HG03457 (cell line): Measurements from ENCODE around the gene SBF2.
"Not testable (repeated sequence)": the region's sequence is repeated elsewhere in the genome, so short reads cannot be mapped to it uniquely, and the experiment has no call there.

Experiments used
- ATAC-seq: cut with Tn5 transposase; IDR thresholded peaks from one replicate; pipeline ENCODE4 v1.9.1; 2021; ENCODE audit warnings: moderate number of reproducible peaks; ENCODE audit not compliant: unreplicated experiment

SBF2 gene

DNA sequence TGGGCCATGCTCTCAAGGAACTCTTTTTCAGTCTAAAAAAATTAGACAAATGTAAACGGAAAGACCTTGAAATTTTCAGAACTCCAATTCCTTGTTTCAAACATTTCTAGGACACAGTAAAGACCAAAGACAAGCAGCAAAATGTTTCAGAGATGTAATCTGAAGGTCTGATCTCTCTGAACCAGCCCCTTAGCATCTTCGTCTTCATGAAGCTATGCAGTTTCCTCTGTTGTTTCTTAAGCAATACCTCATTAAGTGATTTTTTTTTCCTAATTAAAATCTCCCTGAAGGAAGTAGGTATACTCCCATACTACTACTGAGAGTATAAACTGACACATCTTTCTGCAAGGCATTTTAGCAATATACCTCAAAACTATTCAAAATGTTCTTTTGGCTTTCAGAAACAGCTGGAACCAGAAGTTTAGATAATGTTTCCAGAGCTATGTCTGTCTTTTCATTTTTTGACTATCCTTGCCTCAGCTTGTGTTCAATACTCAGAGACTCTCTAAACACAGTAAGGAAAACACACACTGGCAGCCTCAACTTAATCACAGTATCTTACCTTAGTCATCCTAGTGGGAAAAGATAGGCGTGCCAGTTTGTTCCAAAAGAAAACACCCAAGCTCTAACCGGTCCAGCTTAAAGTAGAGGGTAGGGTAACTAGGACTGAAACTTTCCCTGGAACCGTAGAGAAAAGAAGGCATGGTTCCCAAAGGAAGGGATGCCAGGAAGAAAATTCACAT, 25.1 kb downstream of the SBF2 start:
- no peak for ATAC-seq

DNA sequence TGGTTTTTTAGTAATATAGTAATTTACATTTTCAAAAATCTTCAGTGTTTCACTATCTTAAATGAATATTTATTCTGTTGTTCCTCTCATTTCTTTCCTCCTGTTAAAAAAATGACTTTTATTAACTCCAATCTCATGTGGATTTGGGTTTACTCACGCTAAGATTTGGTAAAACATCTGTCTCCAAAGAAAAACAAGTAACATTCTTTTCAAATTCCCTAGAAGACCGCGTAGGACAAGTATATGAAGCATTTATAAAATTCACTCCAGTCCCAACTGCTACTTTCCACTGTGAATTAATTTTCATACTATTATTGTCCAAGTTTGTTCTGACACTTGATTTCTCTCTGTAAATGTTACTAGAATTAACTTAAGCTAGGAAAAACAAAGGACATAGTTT, 26.2 kb downstream of the SBF2 start:
- ATAC-seq = no peak

DNA sequence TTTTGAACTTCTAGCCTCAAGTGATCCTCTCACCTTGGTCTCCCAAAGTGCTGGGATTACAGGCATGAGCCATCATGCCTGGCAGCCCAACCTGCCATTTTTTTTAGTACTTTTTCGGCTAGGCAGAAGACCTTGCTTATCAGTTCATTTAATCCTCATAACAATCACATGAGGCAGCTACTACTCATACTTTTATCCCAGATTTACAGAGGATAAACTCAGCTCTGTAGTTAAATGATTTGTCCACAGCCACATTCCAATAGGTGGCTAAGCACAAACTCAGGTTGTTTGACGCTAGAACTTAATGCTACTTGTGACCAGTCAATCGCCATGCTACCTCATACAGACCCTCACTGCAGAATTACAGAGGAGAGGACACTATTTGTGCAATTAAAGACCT, 28.1 kb downstream of the SBF2 start:
- ATAC-seq = no peak

DNA sequence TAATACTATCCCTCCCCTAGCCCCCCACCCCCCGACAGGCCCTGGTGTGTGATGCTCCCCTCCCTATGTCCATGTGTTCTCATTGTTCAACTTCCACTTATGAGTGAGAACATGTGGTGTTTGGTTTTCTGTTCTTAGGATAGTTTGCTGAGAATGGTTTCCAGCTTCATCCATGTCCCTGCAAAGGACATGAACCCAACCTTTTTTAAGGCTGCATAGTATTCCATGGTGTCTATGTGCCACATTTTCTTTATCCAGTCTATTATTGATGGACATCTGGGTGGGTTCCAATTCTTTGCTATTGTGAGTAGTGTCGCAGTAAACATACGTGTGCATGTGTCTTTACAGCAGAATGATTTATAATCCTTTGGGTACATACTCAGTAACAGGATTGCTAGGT, 29.3 kb downstream of the SBF2 start:
- not testable (repeated sequence) for ATAC-seq

DNA sequence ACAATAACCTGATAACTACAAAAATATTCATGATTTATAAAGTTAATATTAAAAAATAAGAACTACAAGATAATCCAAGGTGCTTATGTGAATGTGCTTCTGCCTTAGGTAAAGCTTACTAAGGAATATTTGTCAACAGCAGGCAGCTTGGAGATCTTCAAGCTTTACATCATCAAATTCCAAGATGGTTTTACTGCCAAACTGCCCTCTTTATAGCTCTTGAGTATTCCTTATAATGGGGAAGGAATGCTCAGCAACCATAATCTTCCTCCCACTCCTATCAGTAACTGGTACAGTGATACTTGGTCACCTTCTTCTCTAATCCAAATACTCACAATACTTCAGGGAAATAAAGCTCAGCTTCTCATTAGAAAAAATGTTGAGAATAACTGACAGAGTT, 30.1 kb downstream of the SBF2 start:
- no peak for ATAC-seq

DNA sequence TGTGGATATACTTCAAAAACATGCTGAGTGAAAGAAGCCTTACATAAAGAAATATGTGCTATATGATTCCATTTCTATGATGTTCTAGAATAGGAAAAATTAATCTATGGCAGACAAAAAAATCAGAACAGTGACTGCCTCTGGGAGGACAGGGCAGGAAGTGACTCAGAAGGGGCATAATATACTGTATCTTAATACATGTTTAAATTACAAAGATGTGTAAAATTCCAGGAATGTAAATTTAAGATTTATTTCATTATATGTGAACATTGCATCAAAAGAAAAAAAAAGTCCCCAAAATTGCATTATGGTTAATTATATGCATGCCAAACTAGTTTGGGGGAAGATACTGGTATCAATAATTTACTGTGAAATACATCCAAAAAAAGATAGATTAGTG, 32.2 kb downstream of the SBF2 start:
- ATAC-seq = no peak

DNA sequence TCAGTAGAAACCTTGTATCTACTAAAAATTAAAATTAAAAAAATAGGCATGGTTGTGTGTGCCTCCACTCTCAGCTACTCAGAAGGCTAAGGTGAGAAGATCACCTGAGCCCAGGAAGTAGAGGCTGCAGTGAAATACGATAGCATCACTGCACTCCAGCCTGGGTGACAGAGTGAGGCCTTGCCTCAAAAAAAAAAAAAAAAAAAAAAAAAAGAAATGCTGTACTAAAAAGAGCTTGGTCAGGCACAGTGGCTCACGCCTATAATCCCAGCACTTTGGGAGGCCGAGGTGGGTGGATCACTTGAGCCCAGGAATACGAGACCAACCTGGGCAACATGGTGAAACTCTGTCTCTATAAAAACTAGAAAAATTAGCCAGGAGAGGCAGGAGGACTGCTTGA, 36.5 kb downstream of the SBF2 start:
- no peak for ATAC-seq

DNA sequence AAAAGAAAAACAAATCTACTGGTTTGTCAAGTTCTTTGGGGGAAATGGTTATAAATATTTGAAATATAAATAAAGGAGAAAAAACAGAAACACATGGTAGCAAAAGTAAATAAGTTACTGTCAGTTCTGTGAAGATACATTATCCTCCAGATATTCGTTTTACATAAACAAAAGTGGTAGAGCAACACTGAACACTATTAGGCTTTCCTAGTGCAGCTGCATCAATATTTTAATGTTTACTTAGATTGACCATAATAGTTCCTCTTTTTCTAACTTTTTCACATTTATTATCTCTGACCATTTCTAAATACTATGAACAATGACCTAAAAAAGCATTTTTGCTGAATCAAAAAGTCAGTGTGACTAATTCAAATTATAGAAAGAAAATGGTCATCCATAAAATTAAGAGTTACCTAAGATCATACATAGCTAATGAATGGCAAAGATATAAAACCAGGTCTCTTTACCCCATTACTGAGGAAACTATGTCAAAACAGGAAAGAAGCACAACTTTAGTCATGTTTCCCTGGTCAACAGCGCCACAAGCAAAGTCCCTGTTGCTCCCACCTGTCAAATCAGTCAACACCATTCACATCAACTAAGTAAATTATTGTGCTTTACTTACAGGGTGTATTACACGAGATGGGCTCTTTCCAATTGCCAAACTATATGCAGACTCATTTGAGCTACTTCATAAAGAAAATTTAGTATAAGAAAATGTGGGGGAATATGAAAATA, 38.5 kb downstream of the SBF2 start:
- ATAC-seq = no peak

DNA sequence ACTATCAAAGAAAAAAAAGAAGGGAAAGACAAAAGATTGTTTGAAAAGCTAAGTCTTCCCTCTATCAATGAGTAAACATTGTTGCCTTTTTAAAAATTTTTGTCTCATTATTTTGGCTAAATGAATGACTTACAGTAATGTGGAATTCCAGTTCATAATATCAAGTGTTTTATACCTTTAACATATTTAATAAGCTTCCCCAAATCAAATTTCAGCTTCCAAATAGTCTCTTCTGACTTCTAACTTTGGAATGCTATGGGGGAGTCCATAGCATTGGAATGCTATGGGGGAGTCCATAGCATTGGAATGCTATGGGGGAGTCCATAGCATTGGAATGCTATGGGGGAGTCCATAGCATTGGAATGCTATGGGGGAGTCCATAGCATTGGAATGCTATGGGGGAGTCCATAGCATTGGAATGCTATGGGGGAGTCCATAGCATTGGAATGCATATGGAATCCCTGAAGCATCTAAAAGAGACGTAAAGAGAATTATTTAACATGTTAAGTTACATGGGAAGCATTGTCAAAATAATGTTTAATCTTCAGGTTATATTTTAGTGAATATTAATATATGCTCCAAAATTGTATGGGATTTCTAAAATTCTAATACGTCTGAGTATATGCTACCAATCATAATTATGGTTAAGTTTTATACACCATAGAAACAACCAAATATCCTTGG, 44.4 kb downstream of the SBF2 start:
- not testable (repeated sequence) for ATAC-seq

DNA sequence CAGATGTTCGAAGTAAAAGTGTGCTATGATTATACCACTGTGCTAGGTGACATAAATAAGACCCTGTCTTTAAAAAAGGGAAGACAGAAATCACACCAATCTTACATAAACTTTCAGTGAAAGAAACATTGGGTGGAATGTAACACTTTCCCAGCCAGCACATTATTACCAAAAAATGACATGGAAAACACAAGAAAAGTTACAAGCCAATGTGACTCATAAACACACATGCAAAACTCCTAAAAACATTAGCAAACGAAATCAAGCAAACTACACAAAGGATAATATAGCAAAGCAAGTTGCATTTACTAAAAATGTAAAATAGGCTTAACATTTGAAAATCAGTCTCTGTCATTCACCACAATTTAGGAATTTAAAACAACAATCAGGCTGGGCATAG, 47.0 kb downstream of the SBF2 start:
- no peak for ATAC-seq

DNA sequence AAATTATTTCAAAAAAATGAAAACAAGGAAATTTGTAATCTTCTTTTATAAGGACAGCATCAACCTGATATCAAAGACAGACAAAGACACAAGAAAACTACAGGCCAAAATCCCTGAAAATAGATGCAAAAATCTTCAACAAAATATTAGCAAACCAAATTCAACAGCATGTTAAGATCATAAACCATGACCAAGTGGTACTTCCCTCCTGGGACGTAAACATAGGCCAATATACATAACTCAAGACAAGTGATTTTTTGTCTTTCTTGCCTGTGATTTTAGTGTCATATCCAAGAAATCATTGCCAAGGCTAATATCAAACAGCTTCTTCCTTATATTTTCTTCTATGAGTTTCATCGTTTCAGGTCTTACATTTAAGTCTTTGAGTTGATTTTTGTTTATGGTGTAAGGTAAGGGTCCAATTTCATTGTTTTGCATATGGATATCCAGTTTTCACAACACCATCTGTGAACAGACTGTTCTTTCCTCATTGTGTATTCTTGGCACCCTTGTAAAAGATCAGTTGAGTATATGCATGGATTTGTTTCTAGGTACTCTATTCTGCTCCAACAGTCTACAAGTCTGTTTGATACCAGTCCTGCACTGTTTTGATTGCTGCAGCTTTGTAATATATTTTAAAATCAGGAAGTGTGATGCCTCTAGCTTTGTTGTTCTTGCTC, 50.0 kb downstream of the SBF2 start:
- ATAC-seq = no peak

DNA sequence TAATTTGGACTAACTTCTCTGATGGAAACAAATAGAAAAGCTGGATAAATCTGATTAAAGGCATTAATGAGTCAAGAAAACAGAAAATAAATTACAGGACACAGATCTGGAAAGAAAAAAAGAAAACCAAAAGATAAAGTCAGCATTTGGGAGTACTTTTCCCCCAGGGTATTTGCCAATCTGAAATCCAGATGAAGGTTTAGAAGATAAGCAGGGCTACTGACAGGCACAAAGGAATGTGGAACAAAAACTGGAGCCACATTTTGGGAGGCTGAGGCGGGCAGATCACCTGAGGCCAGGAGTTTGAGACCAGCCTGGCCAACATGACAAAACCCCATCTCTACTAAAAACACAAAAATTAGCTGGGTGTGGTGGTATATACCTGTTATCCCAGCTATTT, 57.2 kb downstream of the SBF2 start:
- ATAC-seq = no peak

DNA sequence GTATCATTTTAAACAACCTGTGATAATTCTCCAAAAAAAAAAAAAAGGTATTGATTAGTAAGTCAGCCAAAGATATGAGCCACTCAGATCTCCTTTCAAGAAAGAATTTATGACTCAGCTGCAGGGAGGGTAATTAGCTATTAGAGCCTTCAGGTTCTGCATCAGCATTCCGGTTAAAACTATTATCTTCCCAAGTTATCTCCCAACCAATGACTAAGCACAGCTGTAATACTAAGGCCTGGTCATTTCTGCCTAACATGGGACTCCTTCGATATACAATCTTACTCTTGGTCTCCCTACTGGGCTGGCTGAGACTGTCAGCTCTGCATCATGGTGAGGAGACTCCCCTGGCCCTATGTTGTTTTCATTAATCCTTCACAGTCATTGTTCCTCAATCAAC, 60.4 kb downstream of the SBF2 start:
- ATAC-seq = no peak

DNA sequence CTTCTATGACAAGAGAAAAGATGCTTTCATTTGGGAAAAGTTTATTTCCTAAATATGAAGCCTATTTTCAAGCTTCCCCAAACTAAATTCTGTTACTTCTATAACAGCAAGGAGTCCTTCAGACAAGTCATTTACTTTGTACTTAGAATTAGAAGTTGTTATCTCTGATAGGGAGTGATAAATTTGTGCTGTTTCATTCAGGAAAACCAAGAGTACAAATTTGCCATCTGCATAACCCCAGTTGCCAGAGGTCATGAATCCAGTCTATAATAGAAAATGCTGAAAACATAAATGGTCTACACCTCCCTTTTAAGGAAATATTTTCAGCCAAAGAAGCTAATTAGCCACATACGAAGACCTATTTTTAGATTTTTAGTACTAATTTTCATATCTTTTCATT, 61.3 kb downstream of the SBF2 start:
- no peak for ATAC-seq

DNA sequence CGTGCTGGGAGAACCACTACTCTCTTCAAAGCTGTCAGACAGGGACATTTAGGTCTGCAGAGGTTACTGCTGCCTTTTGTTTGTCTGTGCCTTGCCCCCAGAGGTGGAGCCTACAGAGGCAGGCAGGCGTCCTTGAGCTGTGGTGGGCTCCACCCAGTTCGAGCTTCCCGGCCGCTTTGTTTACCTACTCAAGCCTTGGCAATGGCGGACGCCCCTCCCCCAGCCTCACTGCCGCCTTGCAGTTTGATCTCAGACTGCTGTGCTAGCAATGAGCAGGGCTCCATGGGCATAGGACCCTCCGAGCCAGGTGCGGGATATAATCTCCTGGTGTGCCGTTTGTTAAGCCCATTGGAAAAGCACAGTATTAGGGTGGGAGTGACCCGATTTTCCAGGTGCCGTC, 62.2 kb downstream of the SBF2 start:
- ATAC-seq = not testable (repeated sequence)

DNA sequence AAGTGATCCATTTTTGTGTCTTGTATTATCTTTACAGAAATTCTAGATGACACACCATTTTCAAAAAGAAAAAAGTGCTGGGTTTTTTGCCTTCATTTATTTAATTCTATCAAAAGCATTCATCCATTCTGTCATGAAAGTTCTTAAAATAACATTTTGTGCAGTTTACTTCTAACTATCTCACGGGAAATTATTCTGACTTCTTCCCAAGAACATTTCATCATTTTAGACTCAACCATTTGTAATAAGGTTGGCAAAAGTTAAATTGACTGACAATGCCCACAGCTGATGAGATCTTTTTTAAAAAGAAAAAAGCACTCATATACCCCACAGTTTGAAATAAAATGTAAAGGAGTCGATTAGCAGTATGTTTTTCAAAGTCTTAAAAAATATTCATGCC, 68.5 kb downstream of the SBF2 start:
- no peak for ATAC-seq

DNA sequence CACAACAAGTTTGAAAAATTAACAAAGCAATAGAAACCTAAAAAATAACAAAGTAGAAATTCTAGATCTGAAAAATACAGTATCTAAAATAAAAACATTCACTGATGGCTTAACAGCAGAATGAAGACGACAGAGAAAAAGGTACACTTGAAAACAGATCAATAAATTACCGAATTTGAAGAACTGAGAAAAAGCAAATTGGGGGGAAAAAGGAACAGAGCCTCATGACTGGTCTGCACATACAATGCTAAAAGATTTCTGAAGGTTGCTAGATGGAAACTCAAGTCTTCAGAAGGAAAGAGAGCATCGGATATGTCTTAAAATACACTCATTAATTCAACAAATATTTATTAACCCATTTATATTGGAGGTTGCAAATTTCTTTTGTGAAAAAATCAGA, 71.6 kb downstream of the SBF2 start:
- ATAC-seq = no peak

DNA sequence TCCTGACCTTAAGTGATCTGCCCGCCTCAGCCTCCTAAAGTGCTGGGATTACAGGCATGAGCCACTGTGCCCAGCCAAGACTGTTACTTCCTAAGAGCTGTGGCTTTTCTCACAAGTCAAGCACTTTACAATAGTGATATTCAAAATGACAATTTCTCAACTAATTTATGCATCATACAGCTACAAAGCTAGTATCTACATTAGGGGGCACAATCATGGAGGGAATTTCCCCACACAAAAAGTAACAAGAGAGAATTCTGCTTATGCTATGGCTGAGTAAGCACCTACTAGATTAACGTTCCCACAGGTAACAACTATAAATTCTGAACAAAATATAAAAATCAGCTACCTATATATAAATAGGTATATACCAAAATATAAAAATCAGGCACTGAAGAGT, 72.7 kb downstream of the SBF2 start:
- no peak for ATAC-seq

DNA sequence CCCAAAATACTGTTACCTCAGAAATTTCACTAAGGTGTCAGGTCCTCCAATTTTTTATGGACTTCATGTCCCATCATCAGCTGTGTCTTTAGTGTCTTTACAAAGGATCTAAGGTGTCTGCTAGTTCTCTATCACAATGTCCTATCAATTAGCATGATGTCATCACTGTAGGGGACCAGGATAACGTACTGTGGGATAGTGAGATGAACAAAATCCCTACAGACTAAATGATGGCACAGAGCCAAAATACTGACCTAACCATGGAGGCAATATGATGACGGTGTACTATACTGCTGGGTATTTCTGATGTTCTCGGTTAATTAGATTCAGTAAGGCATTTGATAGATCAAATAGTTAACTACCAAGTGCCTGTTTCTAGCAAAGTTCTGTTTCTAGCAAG, 82.5 kb downstream of the SBF2 start:
- no peak for ATAC-seq

DNA sequence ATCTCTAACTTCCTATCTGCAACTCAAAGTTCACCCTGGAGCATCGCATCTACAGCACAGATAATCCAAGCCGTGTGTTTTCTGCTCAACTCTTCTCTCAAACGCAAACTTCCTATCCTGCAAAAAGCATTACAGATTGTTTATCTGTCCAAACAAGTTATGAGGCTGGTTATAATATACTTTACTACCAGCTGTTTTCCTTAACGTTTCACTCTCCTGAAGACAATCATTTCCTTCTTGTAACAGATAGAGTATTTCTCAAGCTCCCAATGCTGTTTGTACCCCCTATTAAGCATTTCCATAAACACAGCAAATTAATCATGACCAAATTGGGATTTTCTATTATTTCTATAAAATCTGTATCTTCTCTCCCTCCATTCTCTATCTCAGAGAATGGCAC, 84.7 kb downstream of the SBF2 start:
- ATAC-seq = no peak

DNA sequence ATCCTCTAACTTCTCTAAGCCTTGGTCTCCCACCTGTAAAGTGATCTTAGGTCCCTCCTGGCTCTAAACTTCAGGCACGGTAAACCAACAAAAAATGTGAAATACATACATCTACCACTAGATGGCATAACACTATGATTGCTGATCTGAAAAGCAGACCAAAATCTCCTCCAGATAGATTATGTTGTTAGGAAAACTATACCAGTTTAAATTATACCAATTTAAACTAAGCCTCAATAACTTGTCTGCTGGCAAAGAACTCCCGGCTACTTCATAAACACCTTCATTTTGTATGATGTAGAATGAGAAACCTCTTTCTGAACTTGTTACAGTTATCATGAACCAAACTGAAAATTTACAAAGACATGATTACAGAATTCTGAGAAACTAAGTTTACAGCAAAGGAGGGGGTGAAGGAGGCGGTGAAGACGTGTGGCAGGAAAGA, 85.9 kb downstream of the SBF2 start:
- no peak for ATAC-seq

DNA sequence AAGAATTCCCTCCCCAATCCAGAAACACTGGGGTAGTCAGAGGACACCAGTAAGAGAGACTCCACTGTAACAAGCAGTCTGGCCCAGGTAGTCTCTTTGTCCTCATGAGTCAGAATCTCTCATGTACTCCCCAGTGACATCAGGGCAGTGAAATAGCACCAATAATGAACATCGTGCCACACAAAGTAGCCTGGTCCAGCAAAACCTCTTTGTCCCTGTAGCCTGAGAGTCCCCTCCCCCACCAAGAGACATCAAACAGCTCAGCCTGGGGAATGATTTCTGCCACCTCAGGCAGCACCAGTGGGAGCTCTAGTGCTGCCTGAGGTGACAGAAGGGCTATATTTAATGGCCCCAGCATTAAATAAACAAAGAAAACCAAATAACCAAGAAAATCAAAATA, 88.1 kb downstream of the SBF2 start:
- no peak for ATAC-seq
